Epithelial cell of proximal tubule (primary cell): ENCODE results near the gene KRT72. TPM values are rescaled to one million over a fixed set of nuclear protein-coding genes. Genes with fewer than 3 reads are reported as not detected.

Experiments
- DNase-seq: peaks from one replicate; pipeline ENCODE4 v3.0.0-alpha.2; 2011; ENCODE audit warnings: low read depth
- H3K4me3 ChIP-seq: 2 replicates; pipeline ENCODE4 v1.5.1; 2011; ENCODE audit warnings: low read depth, mild to moderate bottlenecking, low read length
- total RNA-seq: library from RNA; depleted of rRNA; stranded (reverse); fragments of >200 nt; gene quantifications from 2 replicates; pipeline ENCODE4 v1.2.3, GENCODE V29; 2015
- TF ChIP-seq, protein P1 (sequence below): conservative IDR thresholded peaks from 2 replicates; pipeline ENCODE4 v1.5.1; 2012; ENCODE audit warnings: low read depth, mild to moderate bottlenecking, low read length

KRT72 gene
- total RNA-seq, 1 donor from 2014 or later = not detected

DNA sequence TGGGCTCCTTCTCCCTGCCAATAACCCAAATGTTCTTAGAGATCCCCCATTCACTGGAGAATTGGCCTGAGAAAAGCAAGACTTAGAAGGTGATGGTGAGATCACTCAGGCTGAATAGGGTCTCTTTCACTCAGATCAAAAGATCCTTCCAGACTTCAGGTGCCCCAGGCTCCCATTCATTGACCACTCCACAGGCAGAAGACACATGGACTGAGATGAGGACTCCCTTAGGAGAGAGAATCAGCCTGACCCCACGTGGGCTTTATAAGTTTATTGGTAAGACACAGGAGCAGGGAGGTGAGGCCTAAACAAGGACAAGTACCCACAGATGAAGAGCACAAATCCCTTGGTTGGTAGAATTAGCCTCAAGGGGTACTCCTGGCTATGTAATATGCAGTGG lies 6.1 kb upstream of the KRT72 start:
- H3K4me3 ChIP-seq = no peak overlapping the region
- no peak for DNase-seq
- TF ChIP-seq, protein P1, sequence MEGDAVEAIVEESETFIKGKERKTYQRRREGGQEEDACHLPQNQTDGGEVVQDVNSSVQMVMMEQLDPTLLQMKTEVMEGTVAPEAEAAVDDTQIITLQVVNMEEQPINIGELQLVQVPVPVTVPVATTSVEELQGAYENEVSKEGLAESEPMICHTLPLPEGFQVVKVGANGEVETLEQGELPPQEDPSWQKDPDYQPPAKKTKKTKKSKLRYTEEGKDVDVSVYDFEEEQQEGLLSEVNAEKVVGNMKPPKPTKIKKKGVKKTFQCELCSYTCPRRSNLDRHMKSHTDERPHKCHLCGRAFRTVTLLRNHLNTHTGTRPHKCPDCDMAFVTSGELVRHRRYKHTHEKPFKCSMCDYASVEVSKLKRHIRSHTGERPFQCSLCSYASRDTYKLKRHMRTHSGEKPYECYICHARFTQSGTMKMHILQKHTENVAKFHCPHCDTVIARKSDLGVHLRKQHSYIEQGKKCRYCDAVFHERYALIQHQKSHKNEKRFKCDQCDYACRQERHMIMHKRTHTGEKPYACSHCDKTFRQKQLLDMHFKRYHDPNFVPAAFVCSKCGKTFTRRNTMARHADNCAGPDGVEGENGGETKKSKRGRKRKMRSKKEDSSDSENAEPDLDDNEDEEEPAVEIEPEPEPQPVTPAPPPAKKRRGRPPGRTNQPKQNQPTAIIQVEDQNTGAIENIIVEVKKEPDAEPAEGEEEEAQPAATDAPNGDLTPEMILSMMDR = no peak

DNA sequence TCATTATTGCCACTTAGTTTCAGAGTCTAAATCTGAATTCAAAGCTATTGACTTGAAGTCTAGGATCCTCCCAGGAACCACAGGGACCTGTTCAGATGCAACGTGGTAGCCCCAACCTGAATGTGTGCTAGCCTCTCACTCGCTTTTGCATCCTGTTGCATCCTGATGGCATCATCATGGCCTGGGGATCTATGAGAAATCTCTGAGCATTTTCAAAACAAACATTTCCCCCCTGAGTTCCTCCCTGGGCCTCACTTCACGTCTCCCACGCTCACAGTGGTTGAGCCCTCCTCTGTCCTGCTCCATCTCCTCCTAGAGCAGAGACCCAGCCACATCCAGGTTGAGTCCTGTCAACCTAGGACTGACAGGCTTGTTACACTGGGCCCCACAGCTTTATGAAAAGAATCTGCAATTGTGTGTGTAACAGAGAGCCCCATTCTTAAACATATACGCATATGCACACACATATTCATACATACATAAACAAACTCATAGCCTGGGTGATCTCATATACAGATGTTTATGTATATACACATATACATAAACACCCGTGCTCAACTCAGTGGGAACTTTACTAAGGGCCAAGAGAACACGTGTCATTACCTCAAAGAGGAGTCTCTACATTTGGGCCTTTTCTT lies 5.4 kb upstream of the KRT72 start:
- TF ChIP-seq, protein P1 = no peak
- H3K4me3 ChIP-seq = no peak overlapping the region
- no peak for DNase-seq

DNA sequence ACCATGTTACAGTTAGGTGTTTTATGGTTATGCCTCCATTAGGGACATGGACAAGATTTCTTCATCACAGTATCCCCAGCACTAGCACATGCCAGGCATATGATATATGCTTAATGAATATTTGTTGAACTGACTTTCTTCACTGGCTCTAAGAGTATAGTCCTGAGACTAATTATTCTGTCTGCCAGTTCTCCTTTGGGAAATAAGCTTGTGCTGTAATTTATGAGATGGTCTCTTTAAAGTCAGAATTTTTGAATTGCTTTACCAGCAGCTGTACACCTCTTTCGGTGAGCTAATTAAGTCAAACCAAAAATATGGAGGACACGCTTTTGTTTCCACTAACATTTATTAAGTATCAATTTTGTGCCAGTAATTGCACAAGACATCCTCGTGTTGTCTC lies 4.8 kb upstream of the KRT72 start:
- TF ChIP-seq, protein P1 = no peak
- DNase-seq = no peak

DNA sequence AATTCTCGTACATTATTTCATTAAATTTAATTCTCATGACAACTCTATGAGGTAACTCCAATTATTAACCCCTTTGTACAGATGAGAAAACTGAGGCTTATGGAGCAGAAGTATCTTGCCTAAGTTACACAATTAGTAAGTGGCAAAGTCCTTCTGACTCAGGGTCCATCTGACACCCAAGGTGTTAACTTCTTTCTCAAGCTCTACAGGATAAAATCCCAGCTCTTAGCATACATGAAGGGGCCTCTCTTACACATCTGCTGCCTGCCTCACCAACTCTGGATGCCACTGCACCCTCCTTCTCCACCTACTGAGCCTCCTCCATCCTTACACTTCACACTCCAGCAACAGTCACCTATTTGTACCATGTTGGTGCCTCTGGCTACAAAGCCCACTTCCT lies 4.3 kb upstream of the KRT72 start:
- H3K4me3 ChIP-seq = no peak overlapping the region
- TF ChIP-seq, protein P1 = no peak
- no peak for DNase-seq

More for the DNA sequence above, 4.8 kb upstream of the KRT72 start:
- H3K4me3 ChIP-seq = no peak overlapping the region

DNA sequence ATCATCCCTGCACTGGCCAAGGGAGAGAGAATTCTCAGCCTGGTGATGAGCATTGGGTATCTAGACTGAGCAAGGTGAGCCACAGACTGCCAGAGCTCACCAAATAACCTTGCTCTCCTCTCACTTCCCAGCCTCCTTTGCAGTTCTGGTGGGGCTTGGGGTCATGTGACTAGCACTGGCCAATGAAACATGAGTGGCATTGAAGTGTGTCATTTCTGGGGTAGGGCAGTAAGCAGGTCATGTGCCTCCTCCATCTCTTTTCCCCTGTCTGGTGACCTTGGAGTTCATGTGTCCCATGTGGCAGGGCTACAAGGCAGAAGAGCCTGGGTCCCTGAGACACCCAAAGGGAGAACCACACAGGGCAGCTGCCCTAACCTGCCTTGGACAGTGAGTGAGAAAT lies 3.6 kb upstream of the KRT72 start:
- no peak for DNase-seq
- TF ChIP-seq, protein P1 = no peak
- H3K4me3 ChIP-seq = no peak overlapping the region

DNA sequence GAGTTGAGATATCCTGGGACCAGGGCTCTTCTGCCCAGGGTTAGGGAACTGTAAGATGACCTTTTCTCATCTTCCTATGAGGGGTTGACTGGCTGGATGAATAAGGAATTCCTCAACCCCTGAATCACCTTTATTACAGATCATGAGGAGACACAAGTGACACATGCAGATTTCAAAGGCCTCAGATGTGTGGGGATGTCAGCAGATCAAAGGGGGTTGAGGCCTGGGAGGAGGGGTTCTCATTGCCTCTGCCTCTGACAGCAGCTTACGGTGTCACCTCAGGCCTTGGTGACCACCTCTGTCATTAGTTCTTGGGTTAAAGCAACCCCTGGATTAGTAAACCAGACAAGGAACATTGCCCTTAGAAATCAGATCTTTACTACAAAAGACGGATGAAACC lies 2.1 kb upstream of the KRT72 start:
- DNase-seq = no peak
- no peak overlapping the region for H3K4me3 ChIP-seq
- TF ChIP-seq, protein P1 = no peak

DNA sequence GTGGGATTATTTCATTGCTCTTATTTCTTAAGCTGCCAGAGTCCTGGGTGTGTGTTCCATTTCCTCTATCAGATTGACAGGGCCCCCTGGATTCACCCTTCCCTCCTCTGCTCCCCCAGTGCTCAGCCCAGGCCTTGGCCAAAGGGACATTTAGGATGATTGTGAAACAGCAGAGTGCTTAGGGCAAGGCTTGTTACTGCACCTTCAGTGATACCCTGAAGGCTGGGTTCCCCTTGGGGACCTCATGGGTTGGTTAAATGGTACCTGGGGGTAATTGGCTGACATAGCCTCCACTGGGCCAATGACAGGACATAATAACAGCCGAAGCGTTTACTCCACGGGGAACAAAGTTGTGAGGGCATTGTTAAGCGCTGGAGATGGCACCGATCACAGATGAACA lies 1.3 kb upstream of the KRT72 start:
- DNase-seq = no peak
- no peak overlapping the region for H3K4me3 ChIP-seq
- TF ChIP-seq, protein P1 = no peak
